Right lobe of liver (tissue), 4 donors: ENCODE data around the gene KRTAP26-1.

Experiments used
- CTCF ChIP-seq, 4 donors: fragments of 200-600 bp in 3 of 4; fragments of 450-650 bp in 1 of 4; IDR thresholded peaks; one replicate each; pipeline versions ENCODE4 v1.5.1 to v1.8.0; 2016 to 2022; ENCODE audit warnings: antibody characterized with exemption in 4 of 4, mild to moderate bottlenecking in 2 of 4
- POLR2A ChIP-seq: fragments of 450-650 bp; IDR thresholded peaks from one replicate; pipeline ENCODE4 v1.6.1; 2017; ENCODE audit warnings: antibody characterized with exemption, mild to moderate bottlenecking
- donor health status: DM: no; HTN: no; CAD: no.
- donor health status: DM: no; HTN: no; CAD: no.
- donor health status: DM: no; HTN: yes; CAD: no.

GRCh38 chr21:30354308-30355005 lies 34.3 kb upstream of the KRTAP26-1 start:
- TF ChIP-seq CTCF (IDR thresholded peaks at IDR 0.05): no peak
- no peak for TF ChIP-seq POLR2A
